ENCODE data around the gene DMRTC1B.
"Not testable (repeated sequence)": the region's sequence is repeated elsewhere in the genome, so short reads cannot be mapped to it uniquely, and the experiment has no call there.

The DMRTC1B gene

GRCh38 chrX:72776653-72777466 lies at the start of gene DMRTC1B:
DMRTC1B (plus strand) TSS chrX:72776890; CDS start chrX:72845136, 68,246 bp downstream.
- not testable (repeated sequence) for DNase-seq (ENCODE audit: low read depth, low spot score)

DNA sequence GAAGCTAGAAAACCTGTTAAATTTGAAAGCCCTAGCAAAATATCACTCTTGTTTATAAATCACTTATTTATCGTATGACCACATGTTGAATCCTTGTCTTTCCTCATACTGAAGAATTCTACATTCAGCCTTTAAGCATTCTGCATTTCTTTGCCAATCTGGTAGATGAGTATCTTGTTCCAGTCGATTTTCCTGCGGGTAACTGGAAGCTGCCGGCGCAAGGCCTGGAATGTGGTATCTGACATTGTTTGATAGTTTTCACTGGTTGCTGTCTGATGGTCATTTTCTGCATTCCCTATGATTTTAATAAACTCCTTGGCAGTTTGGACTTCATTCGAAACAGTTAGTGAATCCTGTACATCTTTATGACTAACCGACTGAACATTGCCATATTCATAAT lies 48.8 kb upstream of the DMRTC1B start:
- no peak for DNase-seq (ENCODE audit: low read depth, low spot score)

DNA sequence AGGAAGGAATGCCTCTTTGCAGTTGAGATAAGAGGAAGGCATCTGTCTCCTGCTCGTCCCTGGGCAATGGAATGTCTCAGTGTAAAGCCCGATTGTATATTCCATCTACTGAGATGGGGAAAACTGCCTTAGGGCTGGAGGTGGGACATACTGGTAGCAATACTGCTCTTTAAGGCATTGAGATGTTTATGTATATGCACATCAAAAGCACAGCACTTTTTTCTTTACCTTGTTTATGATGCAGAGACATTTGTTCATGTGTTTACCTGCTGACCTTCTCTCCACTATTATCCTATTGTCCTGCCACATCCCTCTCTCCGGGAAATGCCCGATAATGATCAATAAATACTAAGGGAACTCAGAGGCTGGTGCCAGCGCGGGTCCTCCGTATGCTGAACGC lies 43.1 kb upstream of the DMRTC1B start:
- not testable (repeated sequence) for DNase-seq (ENCODE audit: low read depth, low spot score)

GRCh38 chrX:72735561-72735960 lies 41.1 kb upstream of the DMRTC1B start:
- DNase-seq (ENCODE audit: low read depth, low spot score): no peak

DNA sequence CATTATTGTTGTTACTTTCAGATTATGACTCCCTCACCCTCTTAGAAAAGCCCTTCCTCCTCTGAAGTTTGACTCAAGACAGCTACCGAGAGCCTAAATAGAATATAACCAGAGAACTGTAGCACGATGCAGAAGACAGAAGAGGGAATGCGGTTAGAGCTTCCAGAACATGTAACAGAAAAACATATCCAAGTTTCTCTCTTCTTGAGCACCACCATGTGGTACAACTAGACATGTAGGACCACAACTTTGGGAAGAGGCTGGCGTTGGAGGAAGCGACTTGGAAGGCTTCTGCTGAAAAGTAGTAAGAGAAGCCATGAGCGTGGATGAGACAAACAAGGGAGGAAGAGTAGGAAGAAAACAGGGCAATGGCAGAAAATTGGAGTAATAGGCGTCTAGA lies 31.1 kb upstream of the DMRTC1B start:
- not testable (repeated sequence) for DNase-seq (ENCODE audit: low read depth, low spot score)

DNA sequence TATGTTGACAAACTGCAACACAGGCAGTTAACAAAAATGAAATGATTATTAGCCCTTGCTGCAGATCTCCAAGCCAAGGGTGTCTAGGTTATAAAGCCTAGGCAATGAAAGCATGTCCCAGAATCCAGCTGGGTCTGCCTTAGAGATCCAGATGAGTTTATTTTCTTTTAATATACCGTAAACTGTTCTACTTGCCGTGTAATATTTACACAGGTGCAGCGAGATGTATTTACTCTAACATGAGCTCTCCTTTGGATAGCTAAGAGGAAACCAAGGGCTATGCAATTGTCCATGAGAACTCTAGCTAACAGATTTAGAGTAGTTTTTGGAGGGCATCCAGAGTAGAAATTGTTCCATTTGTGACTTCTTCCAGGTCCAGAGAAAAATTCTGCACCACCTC lies 28.1 kb upstream of the DMRTC1B start:
- not testable (repeated sequence) for DNase-seq (ENCODE audit: low read depth, low spot score)

GRCh38 chrX:72760454-72760853 lies 16.2 kb upstream of the DMRTC1B start:
- DNase-seq (ENCODE audit: low read depth, low spot score): not testable (repeated sequence)

- DNase-seq (ENCODE audit: low read depth, low spot score): not testable (repeated sequence)
Observed at GRCh38 chrX:72777467-72777790, 739 bp downstream of the DMRTC1B start.

DNA sequence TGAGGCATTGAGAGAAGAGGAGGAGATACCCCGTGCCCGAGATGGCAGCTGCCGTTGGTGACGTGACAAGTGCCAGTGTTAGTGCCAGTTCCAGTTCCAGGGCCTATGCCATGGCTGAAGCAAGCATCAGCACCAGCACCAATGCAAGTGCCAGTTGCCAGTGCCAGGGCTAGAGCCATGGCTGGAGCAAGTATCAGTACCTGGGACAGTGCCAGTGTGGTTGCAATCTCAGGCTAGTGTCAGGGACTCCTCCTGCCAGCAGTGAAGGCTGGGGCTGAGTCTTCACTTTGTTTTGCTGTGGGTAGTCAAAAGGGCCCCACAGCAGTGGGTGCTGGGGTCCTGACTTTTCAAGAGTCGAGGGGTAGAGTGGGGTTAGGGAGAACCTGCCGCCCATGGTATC lies 1.5 kb downstream of the DMRTC1B start:
- not testable (repeated sequence) for DNase-seq (ENCODE audit: low read depth, low spot score)

DNA sequence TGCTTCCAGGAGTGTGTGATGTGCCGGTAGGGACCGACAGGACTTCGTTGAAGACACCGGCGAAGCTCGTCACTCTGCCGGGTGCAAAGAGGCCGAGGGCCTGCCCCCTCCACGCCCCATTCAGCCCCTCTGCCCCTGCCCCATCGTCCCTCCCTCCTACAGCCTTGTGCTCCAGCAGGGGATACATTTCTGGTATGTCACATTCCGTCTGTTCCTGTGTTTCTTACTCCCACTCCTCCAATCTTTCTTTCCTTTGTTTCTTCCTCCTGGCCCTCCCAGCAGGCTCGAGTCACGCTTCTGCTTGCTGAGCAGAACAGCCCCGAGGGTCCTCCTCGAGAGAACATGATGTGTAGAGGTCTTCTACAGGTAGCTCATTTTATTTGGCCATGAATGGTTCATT lies 5.9 kb downstream of the DMRTC1B start, which contains the start of gene FAM236B:
Gene FAM236B (minus strand): TSS at position 101 of the 400 bp plus-strand sequence. CDS start 100 bp downstream, at position 1.
- DNase-seq (ENCODE audit: low read depth, low spot score): not testable (repeated sequence)

- DNase-seq (ENCODE audit: low read depth, low spot score): not testable (repeated sequence)
Observed at GRCh38 chrX:72783365-72783936, 6.8 kb downstream of the DMRTC1B start.

DNA sequence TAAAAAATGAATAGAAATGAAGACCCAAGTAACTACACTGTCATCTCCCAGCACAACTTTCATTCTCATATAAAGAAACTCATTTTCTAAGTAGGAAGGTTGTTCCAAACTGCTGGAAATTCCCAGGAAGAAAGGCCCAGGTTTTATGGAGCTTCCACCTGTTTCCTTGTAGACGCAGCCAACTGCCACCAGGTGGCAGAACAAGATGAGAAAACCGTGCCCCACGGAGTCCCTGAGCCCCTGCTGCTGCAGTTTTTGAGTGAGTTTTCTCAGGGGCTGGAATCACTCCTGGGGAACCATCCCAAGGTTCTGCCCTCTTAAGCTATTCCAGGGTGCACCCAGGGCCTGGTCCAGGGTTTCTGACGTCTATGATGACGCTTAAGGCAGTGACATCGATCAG lies 7.3 kb downstream of the DMRTC1B start:
- DNase-seq (ENCODE audit: low read depth, low spot score): not testable (repeated sequence)

DNA sequence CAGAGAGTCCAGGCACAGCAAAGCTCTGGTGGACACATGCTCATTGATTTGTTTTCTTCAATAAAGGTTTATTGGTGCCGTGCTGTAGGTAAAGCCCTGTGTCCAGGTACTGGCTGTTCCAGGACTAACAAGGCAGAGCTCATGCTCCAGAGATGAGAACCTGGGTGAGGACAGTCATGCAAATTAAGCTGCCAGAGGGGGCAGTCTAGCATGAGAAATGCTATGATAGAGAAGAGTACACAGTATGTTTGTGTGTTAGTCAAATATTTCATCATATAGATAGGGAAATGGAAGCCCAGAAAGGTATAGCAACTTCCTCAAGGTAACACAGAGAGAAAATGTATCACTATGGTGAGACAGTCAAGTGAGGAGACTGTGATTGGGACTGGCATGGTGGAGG lies 11.5 kb downstream of the DMRTC1B start:
- DNase-seq (ENCODE audit: low read depth, low spot score): not testable (repeated sequence)

DNA sequence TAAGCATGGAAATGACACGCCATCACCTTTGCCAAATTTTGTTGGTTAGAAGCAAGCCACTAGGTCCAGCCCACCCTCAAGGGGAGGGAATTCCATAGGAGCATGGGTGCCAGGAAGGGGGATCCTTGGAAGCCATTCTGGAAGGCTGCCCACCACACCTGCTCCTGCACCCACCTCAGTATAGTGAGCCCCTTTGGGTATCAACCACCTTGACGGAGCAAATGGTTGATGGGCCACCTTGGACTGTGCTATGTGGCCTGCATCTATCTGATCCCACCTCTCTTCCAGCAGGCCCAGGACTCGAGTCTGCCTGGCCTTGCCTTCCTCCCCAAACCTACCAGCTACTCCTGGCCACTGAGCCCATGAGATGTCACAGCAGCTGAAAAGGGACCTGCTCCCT lies 13.7 kb downstream of the DMRTC1B start:
- not testable (repeated sequence) for DNase-seq (ENCODE audit: low read depth, low spot score)

DNA sequence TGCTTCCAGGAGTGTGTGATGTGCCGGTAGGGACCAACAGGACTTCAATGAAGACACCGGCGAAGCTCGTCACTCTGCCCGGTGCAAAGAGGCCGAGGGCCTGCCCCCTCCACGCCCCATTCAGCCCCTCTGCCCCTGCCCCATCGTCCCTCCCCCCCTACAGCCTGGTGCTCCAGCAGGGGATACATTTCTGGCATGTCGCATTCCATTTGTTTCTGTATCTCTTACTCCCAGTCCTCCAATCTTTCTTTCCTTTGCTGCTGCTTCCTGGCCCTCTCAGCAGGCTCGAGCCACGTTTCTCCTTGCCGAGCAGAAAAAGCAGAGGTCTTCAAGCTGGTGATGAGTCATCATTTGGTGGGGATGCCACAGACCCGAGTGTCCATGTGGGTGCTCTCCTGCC lies 31.4 kb downstream of the DMRTC1B start, which contains the start of gene FAM236D:
Gene FAM236D (minus strand): TSS at position 101 of the 400 bp plus-strand sequence. CDS start 100 bp downstream, at position 1.
- DNase-seq (ENCODE audit: low read depth, low spot score): not testable (repeated sequence)

GRCh38 chrX:72830701-72831100 lies 54.0 kb downstream of the DMRTC1B start:
- DNase-seq (ENCODE audit: low read depth, low spot score): not testable (repeated sequence)

DNA sequence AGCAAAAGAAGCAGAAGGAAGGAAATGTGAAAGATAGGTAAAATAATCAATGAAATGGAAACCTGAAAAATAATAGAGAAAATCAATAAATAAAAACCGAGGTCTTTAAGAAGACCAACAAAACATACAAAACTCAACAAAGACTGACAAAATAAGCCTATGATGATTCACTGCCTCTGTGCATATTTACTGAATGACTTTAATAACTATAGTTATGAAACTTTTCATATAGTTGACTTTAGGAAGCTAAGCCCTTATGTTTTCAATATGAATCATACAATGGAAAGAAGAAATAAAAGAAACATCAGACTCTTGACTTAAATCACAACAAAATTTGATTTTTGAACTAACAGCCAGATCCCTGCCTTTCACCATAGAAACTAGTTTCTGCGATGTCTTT lies 60.8 kb downstream of the DMRTC1B start:
- not testable (repeated sequence) for DNase-seq (ENCODE audit: low read depth, low spot score)

- not testable (repeated sequence) for DNase-seq (ENCODE audit: low read depth, low spot score)
Observed at GRCh38 chrX:72882898-72883297, 106.2 kb downstream of the DMRTC1B start.

DNA sequence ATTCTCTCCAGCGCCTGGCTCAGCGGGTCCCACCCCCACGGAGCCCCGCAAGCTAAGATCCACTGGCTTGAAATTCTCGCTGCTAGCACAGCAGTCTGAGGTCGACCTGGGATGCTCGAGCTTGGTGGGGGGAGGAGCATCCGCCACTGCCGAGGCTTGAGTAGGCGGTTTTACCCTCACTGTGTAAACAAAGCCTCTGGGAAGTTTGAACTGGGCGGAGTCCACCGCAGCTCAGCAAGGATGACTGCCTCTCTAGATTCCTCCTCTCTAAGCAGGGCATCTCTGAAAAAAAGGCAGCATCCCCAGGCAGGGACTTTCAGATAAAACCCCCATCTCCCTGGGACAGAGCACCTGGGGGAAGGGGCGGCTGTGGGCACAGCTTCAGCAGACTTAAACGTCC lies 113.0 kb downstream of the DMRTC1B start:
- not testable (repeated sequence) for DNase-seq (ENCODE audit: low read depth, low spot score)
